ENCODE measurements around the gene JUNB.

Gene JUNB

GRCh38 chr19:12773571-12773970 is 17.7 kb upstream of the JUNB start:
- no peak for DNase-seq (ENCODE audit: low read depth in 2 of 3, low spot score in 2 of 3)

- no peak for DNase-seq (ENCODE audit: low read depth in 2 of 3, low spot score in 2 of 3)
Measured at GRCh38 chr19:12774588-12775555, 16.4 kb upstream of the JUNB start, which contains the start of gene HOOK2. HOOK2 (minus strand) TSS chr19:12775552; CDS start chr19:12775449, 103 bp downstream.

- DNase-seq (ENCODE audit: low read depth in 2 of 3, low spot score in 2 of 3), result peak in 1 of 3 experiments; percentile 78
Measured at GRCh38 chr19:12777217-12778016, 13.9 kb upstream of the JUNB start.

- DNase-seq (ENCODE audit: low read depth in 2 of 3, low spot score in 2 of 3), result no peak
Measured at GRCh38 chr19:12778017-12778904, 13.0 kb upstream of the JUNB start.

- no peak for DNase-seq (ENCODE audit: low read depth in 2 of 3, low spot score in 2 of 3)
Measured at GRCh38 chr19:12778905-12779161, 12.5 kb upstream of the JUNB start.

GRCh38 chr19:12779162-12779993 is 11.9 kb upstream of the JUNB start:
- no peak for DNase-seq (ENCODE audit: low read depth in 2 of 3, low spot score in 2 of 3)

- DNase-seq (ENCODE audit: low read depth in 2 of 3, low spot score in 2 of 3), result no peak
Measured at GRCh38 chr19:12782174-12782423, 9.2 kb upstream of the JUNB start.

GRCh38 chr19:12782424-12783290 is 8.6 kb upstream of the JUNB start:
- peak; percentile 83 to 91 (median 90) for DNase-seq (ENCODE audit: low read depth in 2 of 3, low spot score in 2 of 3)

GRCh38 chr19:12783291-12783848 is 7.9 kb upstream of the JUNB start:
- no peak for DNase-seq (ENCODE audit: low read depth in 2 of 3, low spot score in 2 of 3)

GRCh38 chr19:12783849-12784393 is 7.4 kb upstream of the JUNB start:
- DNase-seq (ENCODE audit: low read depth in 2 of 3, low spot score in 2 of 3), result no peak

- no peak for DNase-seq (ENCODE audit: low read depth in 2 of 3, low spot score in 2 of 3)
Measured at GRCh38 chr19:12784394-12784870, 6.9 kb upstream of the JUNB start.

GRCh38 chr19:12784871-12785430 is 6.3 kb upstream of the JUNB start:
- no peak for DNase-seq (ENCODE audit: low read depth in 2 of 3, low spot score in 2 of 3)

GRCh38 chr19:12785431-12786031 is 5.8 kb upstream of the JUNB start:
- DNase-seq (ENCODE audit: low read depth in 2 of 3, low spot score in 2 of 3), result no peak

GRCh38 chr19:12786141-12786870 is 5.0 kb upstream of the JUNB start:
- DNase-seq (ENCODE audit: low read depth in 2 of 3, low spot score in 2 of 3), result no peak

- DNase-seq (ENCODE audit: low read depth in 2 of 3, low spot score in 2 of 3), result no peak
Measured at GRCh38 chr19:12786952-12787351, 4.3 kb upstream of the JUNB start.

- DNase-seq (ENCODE audit: low read depth in 2 of 3, low spot score in 2 of 3), result no peak
Measured at GRCh38 chr19:12787458-12787857, 3.8 kb upstream of the JUNB start.

GRCh38 chr19:12788042-12788681 is 3.1 kb upstream of the JUNB start:
- no peak for DNase-seq (ENCODE audit: low read depth in 2 of 3, low spot score in 2 of 3)

Data from activated CD8-positive, alpha-beta memory T cell treated with anti-CD3 and anti-CD28 coated beads for 48 hours (primary cell).